K562 (cell line): ENCODE results near the gene SLC25A17. TPM values are rescaled to one million over a fixed set of nuclear protein-coding genes. Genes with fewer than 3 reads are reported as not detected.

Experiments used
- CBFB ChIP-seq: sonication (generic); formaldehyde crosslinking; IDR thresholded peaks from 2 replicates; pipeline ENCODE4 v1.4.0; 2020; ENCODE audit warnings: mild to moderate bottlenecking, missing genetic modification reagents
- CREB3L1 ChIP-seq: fragments of 450-650 bp; IDR thresholded peaks from 2 replicates; pipeline ENCODE4 v1.6.1; 2014; ENCODE audit warnings: low read depth, mild to moderate bottlenecking, moderate library complexity, borderline replicate concordance
- MLLT1 ChIP-seq, 2 experiments: fragments of 450-650 bp; IDR thresholded peaks; 2 replicates each; pipeline ENCODE4 v1.6.1; 2016
- POLR3A ChIP-seq: IDR thresholded peaks from 2 replicates; pipeline ENCODE4 v1.6.1; 2011; ENCODE audit warnings: borderline replicate concordance, mild to moderate bottlenecking, moderate library complexity; ENCODE audit not compliant: insufficient read length, insufficient read depth; ENCODE audit errors: extremely low read depth
- SMARCC2 ChIP-seq: fragments of 450-650 bp; IDR thresholded peaks from 2 replicates; pipeline ENCODE4 v1.6.1; 2017; ENCODE audit warnings: antibody characterized with exemption, moderate library complexity, mild to moderate bottlenecking, low read depth
- ZNF347 ChIP-seq: fragments of 450-650 bp; formaldehyde crosslinking; IDR thresholded peaks from 2 replicates; pipeline ENCODE4 v1.4.0; 2020; ENCODE audit warnings: low read depth, mild to moderate bottlenecking, moderate library complexity
- ZNF384 ChIP-seq: IDR thresholded peaks from 2 replicates; pipeline ENCODE4 v1.6.1; 2012; ENCODE audit warnings: low read depth, low read length, improper control_type of control experiment
- polyA plus RNA-seq, 8 experiments: library from polyadenylated mRNA; depleted of rRNA in 4 of 8; stranded (reverse) in 5 of 8; unstranded in 3 of 8; fragments of >200 nt; fragmentation: Nextera tagmentation in 2 of 8; fragmentation: Illumina TruSeq in 1 of 8; extraction: Ambion mirVana in 2 of 8; extraction: Trizol in 1 of 8; gene quantifications; 2 replicates each; pipeline versions ENCODE4 v1.2.1 to v1.2.3, GENCODE V29; 2011 to 2014; ENCODE audit warnings: inconsistent platforms in 1 of 8, missing spikeins in 1 of 8
- total RNA-seq, 7 experiments: library from RNA; depleted of rRNA in 6 of 7; stranded (reverse); fragments of >200 nt in 6 of 7; fragmentation: Illumina TruSeq in 2 of 7; extraction: Trizol in 2 of 7; gene quantifications; 2 replicates each; pipeline versions ENCODE4 v1.2.1 to v1.2.3, GENCODE V29; 2011 to 2021; ENCODE audit warnings: low replicate concordance in 1 of 7
- TF ChIP-seq, protein P1 (sequence below): fragments of 450-650 bp; IDR thresholded peaks from 2 replicates; pipeline ENCODE4 v1.6.1; 2016; ENCODE audit warnings: low read depth

SLC25A17 gene
- total and polyA plus RNA-seq, 9 of the 15 experiments (the other 6 are each of a cell fraction or from before 2014, with no cell fraction given), result 32.6 to 136 (median 56.2) TPM

DNA sequence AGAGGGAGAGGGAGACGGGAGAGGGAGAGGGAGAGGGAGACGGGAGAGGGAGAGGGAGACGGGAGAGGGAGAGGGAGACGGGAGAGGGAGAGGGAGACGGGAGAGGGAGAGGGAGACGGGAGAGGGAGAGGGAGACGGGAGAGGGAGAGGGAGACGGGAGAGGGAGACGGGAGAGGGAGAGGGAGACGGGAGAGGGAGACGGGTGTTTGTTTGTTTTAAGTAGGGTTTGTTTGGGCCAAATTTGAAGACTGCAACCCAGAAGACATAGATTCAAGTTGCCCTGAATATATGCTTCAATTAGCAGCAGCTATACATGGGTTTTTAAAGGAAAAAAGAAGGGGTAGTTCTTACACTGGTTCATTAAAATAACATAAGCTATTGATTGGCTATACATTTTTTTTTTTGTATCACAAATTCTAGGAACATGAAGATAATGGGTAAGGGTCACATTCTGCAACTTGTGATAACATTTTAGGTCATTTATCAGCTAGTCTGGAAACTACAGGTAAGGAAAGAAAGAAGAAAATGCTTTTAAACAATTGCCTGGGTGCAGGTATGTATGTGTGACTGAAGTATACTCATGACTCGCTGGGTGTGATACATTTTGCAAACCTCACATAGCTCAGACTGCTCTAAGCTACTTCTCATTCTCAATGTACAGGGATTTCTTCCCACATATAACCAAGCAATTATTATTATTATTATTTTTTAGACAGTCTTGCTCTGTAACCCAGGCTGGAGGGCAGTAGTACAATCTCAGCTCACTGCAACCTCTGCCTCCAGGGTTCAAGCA, 72.5 kb downstream of the SLC25A17 start (continued):
- TF ChIP-seq, protein P1, sequence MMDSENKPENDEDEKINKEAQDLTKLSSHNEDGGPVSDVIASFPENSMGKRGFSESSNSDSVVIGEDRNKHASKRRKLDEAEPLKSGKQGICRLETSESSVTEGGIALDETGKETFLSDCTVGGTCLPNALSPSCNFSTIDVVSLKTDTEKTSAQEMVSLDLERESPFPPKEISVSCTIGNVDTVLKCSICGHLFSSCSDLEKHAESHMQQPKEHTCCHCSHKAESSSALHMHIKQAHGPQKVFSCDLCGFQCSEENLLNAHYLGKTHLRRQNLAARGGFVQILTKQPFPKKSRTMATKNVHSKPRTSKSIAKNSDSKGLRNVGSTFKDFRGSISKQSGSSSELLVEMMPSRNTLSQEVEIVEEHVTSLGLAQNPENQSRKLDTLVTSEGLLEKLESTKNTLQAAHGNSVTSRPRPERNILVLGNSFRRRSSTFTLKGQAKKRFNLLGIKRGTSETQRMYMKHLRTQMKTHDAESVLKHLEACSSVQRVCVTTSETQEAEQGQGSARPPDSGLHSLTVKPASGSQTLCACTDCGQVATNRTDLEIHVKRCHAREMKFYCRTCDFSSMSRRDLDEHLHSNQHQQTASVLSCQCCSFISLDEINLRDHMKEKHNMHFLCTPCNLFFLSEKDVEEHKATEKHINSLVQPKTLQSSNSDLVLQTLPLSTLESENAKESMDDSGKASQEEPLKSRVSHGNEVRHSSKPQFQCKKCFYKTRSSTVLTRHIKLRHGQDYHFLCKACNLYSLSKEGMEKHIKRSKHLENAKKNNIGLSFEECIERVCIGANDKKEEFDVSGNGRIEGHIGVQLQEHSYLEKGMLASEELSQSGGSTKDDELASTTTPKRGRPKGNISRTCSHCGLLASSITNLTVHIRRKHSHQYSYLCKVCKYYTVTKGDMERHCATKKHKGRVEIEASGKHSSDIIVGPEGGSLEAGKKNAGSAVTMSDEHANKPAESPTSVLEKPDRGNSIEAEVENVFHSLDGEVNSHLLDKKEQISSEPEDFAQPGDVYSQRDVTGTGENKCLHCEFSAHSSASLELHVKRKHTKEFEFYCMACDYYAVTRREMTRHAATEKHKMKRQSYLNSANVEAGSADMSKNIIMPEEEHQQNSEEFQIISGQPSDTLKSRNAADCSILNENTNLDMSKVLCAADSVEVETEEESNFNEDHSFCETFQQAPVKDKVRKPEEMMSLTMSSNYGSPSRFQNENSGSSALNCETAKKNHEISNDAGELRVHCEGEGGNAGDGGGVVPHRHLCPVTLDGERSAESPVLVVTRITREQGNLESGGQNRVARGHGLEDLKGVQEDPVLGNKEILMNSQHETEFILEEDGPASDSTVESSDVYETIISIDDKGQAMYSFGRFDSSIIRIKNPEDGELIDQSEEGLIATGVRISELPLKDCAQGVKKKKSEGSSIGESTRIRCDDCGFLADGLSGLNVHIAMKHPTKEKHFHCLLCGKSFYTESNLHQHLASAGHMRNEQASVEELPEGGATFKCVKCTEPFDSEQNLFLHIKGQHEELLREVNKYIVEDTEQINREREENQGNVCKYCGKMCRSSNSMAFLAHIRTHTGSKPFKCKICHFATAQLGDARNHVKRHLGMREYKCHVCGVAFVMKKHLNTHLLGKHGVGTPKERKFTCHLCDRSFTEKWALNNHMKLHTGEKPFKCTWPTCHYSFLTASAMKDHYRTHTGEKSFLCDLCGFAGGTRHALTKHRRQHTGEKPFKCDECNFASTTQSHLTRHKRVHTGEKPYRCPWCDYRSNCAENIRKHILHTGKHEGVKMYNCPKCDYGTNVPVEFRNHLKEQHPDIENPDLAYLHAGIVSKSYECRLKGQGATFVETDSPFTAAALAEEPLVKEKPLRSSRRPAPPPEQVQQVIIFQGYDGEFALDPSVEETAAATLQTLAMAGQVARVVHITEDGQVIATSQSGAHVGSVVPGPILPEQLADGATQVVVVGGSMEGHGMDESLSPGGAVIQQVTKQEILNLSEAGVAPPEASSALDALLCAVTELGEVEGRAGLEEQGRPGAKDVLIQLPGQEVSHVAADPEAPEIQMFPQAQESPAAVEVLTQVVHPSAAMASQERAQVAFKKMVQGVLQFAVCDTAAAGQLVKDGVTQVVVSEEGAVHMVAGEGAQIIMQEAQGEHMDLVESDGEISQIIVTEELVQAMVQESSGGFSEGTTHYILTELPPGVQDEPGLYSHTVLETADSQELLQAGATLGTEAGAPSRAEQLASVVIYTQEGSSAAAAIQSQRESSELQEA, result no peak
- TF ChIP-seq MLLT1 (IDR thresholded peaks at IDR 0.05) (no peak), ZNF347 (no peak), ZNF384 (no peak), SMARCC2 (no peak), CREB3L1 (no peak), POLR3A (no peak), CBFB (no peak)
